GM19238 (cell line): ENCODE measurements around the gene PHLDA3.
"Not testable (repeated sequence)": the region's sequence is repeated elsewhere in the genome, so short reads cannot be mapped to it uniquely, and the experiment has no call there.

ENCODE experiments used
- DNase-seq: peaks from one replicate; pipeline ENCODE4 v3.0.0; 2011; ENCODE audit warnings: low spot score; ENCODE audit not compliant: insufficient read length

PHLDA3 gene

GRCh38 chr1:201486187-201486586 is 17.2 kb upstream of the PHLDA3 start:
- no peak for DNase-seq

- DNase-seq = no peak
Measured at GRCh38 chr1:201485184-201485774, 16.3 kb upstream of the PHLDA3 start.

GRCh38 chr1:201483373-201483949 is 14.5 kb upstream of the PHLDA3 start:
- DNase-seq = no peak

GRCh38 chr1:201482755-201483154 is 13.8 kb upstream of the PHLDA3 start:
- DNase-seq = no peak

- DNase-seq = peak; percentile 91
Measured at GRCh38 chr1:201481761-201482493, 12.9 kb upstream of the PHLDA3 start.

- DNase-seq = no peak
Measured at GRCh38 chr1:201481004-201481380, 12.0 kb upstream of the PHLDA3 start.

GRCh38 chr1:201480231-201481003 is 11.4 kb upstream of the PHLDA3 start:
- peak; percentile 69 for DNase-seq

- no peak for DNase-seq
Measured at GRCh38 chr1:201479201-201479730, 10.3 kb upstream of the PHLDA3 start.

GRCh38 chr1:201478666-201479065 is 9.7 kb upstream of the PHLDA3 start:
- not testable (repeated sequence) for DNase-seq

- DNase-seq = no peak
Measured at GRCh38 chr1:201476670-201477344, 7.8 kb upstream of the PHLDA3 start.

GRCh38 chr1:201475915-201476669 is 7.1 kb upstream of the PHLDA3 start:
- DNase-seq = no peak

GRCh38 chr1:201475130-201475529 is 6.1 kb upstream of the PHLDA3 start:
- DNase-seq = no peak

- no peak for DNase-seq
Measured at GRCh38 chr1:201473296-201473695, 4.3 kb upstream of the PHLDA3 start.

GRCh38 chr1:201472321-201472720 is 3.3 kb upstream of the PHLDA3 start:
- DNase-seq = not testable (repeated sequence)

GRCh38 chr1:201471772-201472171 is 2.8 kb upstream of the PHLDA3 start:
- no peak for DNase-seq

GRCh38 chr1:201470581-201470980 is 1.6 kb upstream of the PHLDA3 start:
- no peak for DNase-seq

- DNase-seq = no peak
Measured at GRCh38 chr1:201469645-201470074, 672 bp upstream of the PHLDA3 start.

- peak; percentile 57 for DNase-seq
Measured at GRCh38 chr1:201468501-201468843, 516 bp downstream of the PHLDA3 start.

- no peak for DNase-seq
Measured at GRCh38 chr1:201466492-201466891, 2.5 kb downstream of the PHLDA3 start.

GRCh38 chr1:201465698-201466290 is 3.2 kb downstream of the PHLDA3 start:
- DNase-seq = no peak
